C4-2B (cell line): Measurements from ENCODE around the gene CUL2.

Experiments
- ZFX ChIP-seq: fragments of 450-650 bp; IDR thresholded peaks from 2 replicates; pipeline ENCODE4 v1.6.1; 2017
- TF ChIP-seq, protein P1 (sequence below): fragments of 450-650 bp; conservative IDR thresholded peaks from 2 replicates; pipeline ENCODE4 v1.5.1; 2017; ENCODE audit warnings: mild to moderate bottlenecking

DNA sequence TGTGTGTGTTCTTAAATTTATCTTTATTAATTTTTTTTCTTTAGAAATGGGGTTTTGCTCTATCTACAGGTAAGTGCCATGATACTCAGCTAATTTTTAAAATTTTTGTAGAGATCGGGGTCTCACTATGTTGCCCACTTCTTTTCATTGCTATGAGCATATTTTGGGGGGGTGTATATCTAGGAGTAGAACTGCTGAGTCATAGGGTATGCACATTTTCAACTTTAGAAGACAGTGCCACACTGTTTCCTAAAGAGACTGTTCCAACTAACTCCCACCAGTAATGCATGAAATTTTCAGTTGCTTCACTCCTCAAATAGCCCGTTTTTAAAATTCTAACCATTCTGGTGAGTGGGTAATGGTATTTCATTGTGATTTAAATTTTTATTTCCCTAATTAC lies 108.3 kb downstream of the CUL2 start:
- TF ChIP-seq, protein P1, sequence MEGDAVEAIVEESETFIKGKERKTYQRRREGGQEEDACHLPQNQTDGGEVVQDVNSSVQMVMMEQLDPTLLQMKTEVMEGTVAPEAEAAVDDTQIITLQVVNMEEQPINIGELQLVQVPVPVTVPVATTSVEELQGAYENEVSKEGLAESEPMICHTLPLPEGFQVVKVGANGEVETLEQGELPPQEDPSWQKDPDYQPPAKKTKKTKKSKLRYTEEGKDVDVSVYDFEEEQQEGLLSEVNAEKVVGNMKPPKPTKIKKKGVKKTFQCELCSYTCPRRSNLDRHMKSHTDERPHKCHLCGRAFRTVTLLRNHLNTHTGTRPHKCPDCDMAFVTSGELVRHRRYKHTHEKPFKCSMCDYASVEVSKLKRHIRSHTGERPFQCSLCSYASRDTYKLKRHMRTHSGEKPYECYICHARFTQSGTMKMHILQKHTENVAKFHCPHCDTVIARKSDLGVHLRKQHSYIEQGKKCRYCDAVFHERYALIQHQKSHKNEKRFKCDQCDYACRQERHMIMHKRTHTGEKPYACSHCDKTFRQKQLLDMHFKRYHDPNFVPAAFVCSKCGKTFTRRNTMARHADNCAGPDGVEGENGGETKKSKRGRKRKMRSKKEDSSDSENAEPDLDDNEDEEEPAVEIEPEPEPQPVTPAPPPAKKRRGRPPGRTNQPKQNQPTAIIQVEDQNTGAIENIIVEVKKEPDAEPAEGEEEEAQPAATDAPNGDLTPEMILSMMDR: no peak
- no peak for TF ChIP-seq ZFX
